HepG2 (cell line): Measurements from ENCODE around the gene PRM3. TPM values are rescaled to one million over a fixed set of nuclear protein-coding genes. Genes with fewer than 3 reads are reported as not detected.

Experiments used
- ATAC-seq: fragments of 200-7000 bp; cut with Tn5 transposase; 3 replicates; pipeline ENCODE4 v1.9.1; 2020; ENCODE audit warnings: mild to moderate bottlenecking, moderate library complexity
- BruUV-seq: library from RNA; stranded (reverse); fragments of 400-500 nt; replicated peaks from 2 replicates; lab custom pipeline; 2021; lab: Mats Ljungman, UMichigan
- CTCF ChIA-PET: fragments of 300-600 bp; formaldehyde crosslinking; extraction: SDS; loops from one replicate; lab custom pipeline; 2021; ENCODE audit warnings: low total read pairs, inconsistent platforms, low intra/inter-chr PET ratio; lab: Yijun Ruan, JAX
- POLR2A ChIA-PET: fragments of 350-600 bp; sonication (Branson Sonifier 250); formaldehyde crosslinking; loops from one replicate; lab custom pipeline; 2020; ENCODE audit warnings: antibody characterized with exemption, inconsistent platforms; lab: Yijun Ruan, JAX
- DNase-seq: peaks from one replicate; pipeline ENCODE4 v3.0.0-alpha.2; 2015; ENCODE audit warnings: low spot score
- FAIRE-seq: peaks from 3 replicates; lab custom pipeline; 2011; peaks lifted over from hg19 to GRCh38; lab: Jason Lieb, UNC
- H2AFZ ChIP-seq: one replicate; pipeline ENCODE4 v1.6.1; 2011; ENCODE audit warnings: low read length, inconsistent platforms
- H3K27ac ChIP-seq: fragments of 300-600 bp; 3 replicates; pipeline ENCODE4 v1.8.0; 2011; ENCODE audit warnings: mixed run types, mild to moderate bottlenecking, mixed read lengths, low read length, inconsistent platforms; ENCODE audit not compliant: insufficient read depth; ENCODE audit errors: extremely low read length
- H3K27me3 ChIP-seq, 2 experiments: fragments of 200-600 bp in 1 of 2; 2 replicates in 1 of 2; 3 replicates in 1 of 2; pipeline versions ENCODE4 v1.6.0 to v1.8.0; 2011; ENCODE audit warnings: low read length in 2 of 2, mild to moderate bottlenecking in 2 of 2, moderate library complexity in 2 of 2, inconsistent platforms in 1 of 2; ENCODE audit not compliant: insufficient read depth in 2 of 2, control insufficient read depth in 1 of 2
- H3K36me3 ChIP-seq, 2 experiments: fragments of 200-600 bp in 1 of 2; replicated peaks in 1 of 2; 2 replicates in 1 of 2; 3 replicates in 1 of 2; pipeline versions ENCODE4 v1.5.1 to v1.8.0; 2011; ENCODE audit warnings: low read length in 2 of 2, inconsistent platforms in 1 of 2; ENCODE audit not compliant: insufficient read depth in 2 of 2, control insufficient read depth in 1 of 2
- H3K4me1 ChIP-seq: 2 replicates; pipeline ENCODE4 v1.5.1; 2012; ENCODE audit warnings: low read length, inconsistent platforms; ENCODE audit not compliant: insufficient read depth
- H3K4me2 ChIP-seq: 2 replicates; pipeline ENCODE4 v1.6.0; 2011; ENCODE audit warnings: low read depth, low read length, inconsistent platforms
- H3K4me3 ChIP-seq, 3 experiments: fragments of 200-600 bp in 1 of 3; sonication (generic), shearing (Covaris generic) in 1 of 3; replicated peaks in 1 of 3; 2 replicates each; pipeline ENCODE4 v1.5.1; 2011 to 2016; ENCODE audit warnings: low read length in 3 of 3, inconsistent platforms in 2 of 3, low read depth in 2 of 3, mild to moderate bottlenecking in 2 of 3, control low read depth in 1 of 3, mixed read lengths in 1 of 3; ENCODE audit not compliant: insufficient read depth in 1 of 3
- H3K79me2 ChIP-seq: one replicate; pipeline ENCODE4 v1.6.1; 2011; ENCODE audit warnings: low read length, inconsistent platforms; ENCODE audit not compliant: insufficient read depth
- H3K9ac ChIP-seq: 2 replicates; pipeline ENCODE4 v1.6.0; 2011; ENCODE audit warnings: mild to moderate bottlenecking, low read depth, low read length, inconsistent platforms; ENCODE audit not compliant: insufficient read depth
- H3K9me3 ChIP-seq: 2 replicates; pipeline ENCODE4 v1.5.1; 2012; ENCODE audit warnings: mild to moderate bottlenecking, low read length
- H4K20me1 ChIP-seq: 2 replicates; pipeline ENCODE4 v1.6.0; 2011; ENCODE audit warnings: inconsistent platforms, mild to moderate bottlenecking, low read length, moderate library complexity; ENCODE audit not compliant: insufficient read depth
- BCL6 ChIP-seq: IDR thresholded peaks from 2 replicates; pipeline ENCODE4 v1.6.1; 2016; ENCODE audit warnings: missing genetic modification reagents, missing compliant biosample characterization
- ELF3 ChIP-seq: IDR thresholded peaks from 2 replicates; pipeline ENCODE4 v1.6.1; 2016; ENCODE audit warnings: missing genetic modification reagents, missing compliant biosample characterization
- HNRNPUL1 ChIP-seq: fragments of 200-400 bp; formaldehyde crosslinking; IDR thresholded peaks from 2 replicates; pipeline ENCODE4 v1.6.1; 2017; ENCODE audit warnings: low read depth, mild to moderate bottlenecking, low read length, moderate library complexity
- ZMYM3 ChIP-seq: sonication (generic); formaldehyde crosslinking; IDR thresholded peaks from 2 replicates; pipeline ENCODE4 v1.5.1; 2020; ENCODE audit warnings: mild to moderate bottlenecking, missing genetic modification reagents
- ZNF614 ChIP-seq: IDR thresholded peaks from 2 replicates; pipeline ENCODE4 v1.6.1; 2018; ENCODE audit warnings: missing biosample characterization, missing genetic modification reagents, inconsistent platforms, borderline replicate concordance
- ZNF768 ChIP-seq: sonication (generic); formaldehyde crosslinking; IDR thresholded peaks from 2 replicates; pipeline ENCODE4 v1.4.0; 2020; ENCODE audit warnings: missing genetic modification reagents
- WGBS: methylation state at CpG from one replicate; pipeline ENCODE4 v1.1.6; 2017; ENCODE audit warnings: low lambda C conversion rate; 5-methylcytosine and 5-hydroxymethylcytosine counted together
- in situ Hi-C: cut with HindIII; loops from 2 replicates; pipeline ENCODE4 v1.10.0; 2017; ENCODE audit warnings: low pct_unique_long_range_greater_than_20kb; ENCODE audit not compliant: extremely low pct_ligation_motif_present
- intact Hi-C: fragments of 100-400 bp; cut with micrococcal nuclease; formaldehyde crosslinking; loops from one replicate; pipeline ENCODE4 v1.10.0; 2022; ENCODE audit not compliant: unreplicated experiment
- polyA plus RNA-seq, 8 experiments: library from polyadenylated mRNA; depleted of rRNA in 3 of 8; stranded (reverse) in 7 of 8; unstranded in 1 of 8; fragments of >200 nt; fragmentation: Illumina TruSeq in 4 of 8; extraction: Trizol in 4 of 8; gene quantifications; 2 replicates each; pipeline versions ENCODE4 v1.2.1 to v1.2.3, GENCODE V29; 2011 to 2016; ENCODE audit warnings: low read depth in 4 of 8, missing spikeins in 1 of 8, mixed read lengths in 1 of 8; ENCODE audit not compliant: insufficient read depth in 1 of 8
- total RNA-seq, 5 experiments: library from RNA; depleted of rRNA; stranded (reverse); fragments of >200 nt; fragmentation: Illumina TruSeq; extraction: Trizol; gene quantifications; 2 replicates each; pipeline ENCODE4 v1.2.3, GENCODE V29; 2016; ENCODE audit warnings: low read depth in 1 of 5
- TF ChIP-seq, protein P1 (sequence below): sonication (generic); formaldehyde crosslinking; IDR thresholded peaks from 2 replicates; pipeline ENCODE4 v1.5.1; 2020; ENCODE audit warnings: mild to moderate bottlenecking, missing genetic modification reagents, moderate library complexity

Gene PRM3
- total and polyA plus RNA-seq, 2 of the 13 experiments (the other 11 are each of a cell fraction or from before 2014, with no cell fraction given): not detected

DNA sequence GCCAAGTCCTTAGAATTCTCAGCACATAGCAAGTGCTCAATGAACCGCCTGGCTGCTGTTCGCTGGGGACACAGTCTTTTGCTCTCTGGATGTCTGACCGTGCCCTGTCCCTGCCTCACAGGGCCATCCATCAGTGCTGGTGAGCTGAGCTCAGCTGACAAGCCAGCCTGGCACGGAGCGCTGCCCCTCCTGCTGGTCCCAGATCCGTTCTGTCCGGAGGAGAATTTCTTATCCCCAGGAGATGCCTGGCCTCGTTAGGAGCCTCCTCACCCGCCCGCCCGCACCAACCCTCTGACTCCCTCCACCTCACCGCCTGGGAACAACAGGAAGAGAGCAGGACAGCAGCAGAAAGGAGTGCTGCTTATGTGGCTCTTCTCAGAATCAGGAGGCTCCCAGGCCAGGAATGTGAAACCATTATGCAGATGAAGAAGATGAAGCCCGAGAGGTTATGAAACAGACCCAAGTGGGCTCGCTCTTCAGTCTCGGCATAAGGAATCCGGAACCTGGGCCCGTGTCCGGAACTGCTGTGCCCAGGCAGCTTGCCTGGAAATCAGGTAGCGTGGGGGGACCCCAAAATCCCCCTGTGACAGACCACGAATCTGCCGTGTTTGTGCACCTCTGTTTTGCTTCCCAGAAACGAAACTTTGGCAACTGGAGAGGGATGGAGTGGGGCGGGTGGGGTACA, 43.0 kb upstream of the PRM3 start:
- no peak overlapping the region for H3K9ac ChIP-seq
- no peaks in the 10 kb centered on the region for H3K9me3 ChIP-seq
- no TSS peak for BruUV-seq
- DNase-seq: no peak
- 95% methylated on average over 23 of the region's 23 CpGs for WGBS
- ATAC-seq: no peak
- H2AFZ ChIP-seq: no peak overlapping the region
- TF ChIP-seq ZMYM3 (0 out of 2 replicates have a peak, but pooled peaks have one; percentile 29), ZNF768 (CRISPR knock-in tag) (peak; percentile 33; the same call in 1 of the 2 replicates), ELF3 (CRISPR knock-in tag) (no peak), BCL6 (no peak), HNRNPUL1 (no peak), ZNF614 (CRISPR knock-in tag) (no peak)
- TF ChIP-seq, protein P1, sequence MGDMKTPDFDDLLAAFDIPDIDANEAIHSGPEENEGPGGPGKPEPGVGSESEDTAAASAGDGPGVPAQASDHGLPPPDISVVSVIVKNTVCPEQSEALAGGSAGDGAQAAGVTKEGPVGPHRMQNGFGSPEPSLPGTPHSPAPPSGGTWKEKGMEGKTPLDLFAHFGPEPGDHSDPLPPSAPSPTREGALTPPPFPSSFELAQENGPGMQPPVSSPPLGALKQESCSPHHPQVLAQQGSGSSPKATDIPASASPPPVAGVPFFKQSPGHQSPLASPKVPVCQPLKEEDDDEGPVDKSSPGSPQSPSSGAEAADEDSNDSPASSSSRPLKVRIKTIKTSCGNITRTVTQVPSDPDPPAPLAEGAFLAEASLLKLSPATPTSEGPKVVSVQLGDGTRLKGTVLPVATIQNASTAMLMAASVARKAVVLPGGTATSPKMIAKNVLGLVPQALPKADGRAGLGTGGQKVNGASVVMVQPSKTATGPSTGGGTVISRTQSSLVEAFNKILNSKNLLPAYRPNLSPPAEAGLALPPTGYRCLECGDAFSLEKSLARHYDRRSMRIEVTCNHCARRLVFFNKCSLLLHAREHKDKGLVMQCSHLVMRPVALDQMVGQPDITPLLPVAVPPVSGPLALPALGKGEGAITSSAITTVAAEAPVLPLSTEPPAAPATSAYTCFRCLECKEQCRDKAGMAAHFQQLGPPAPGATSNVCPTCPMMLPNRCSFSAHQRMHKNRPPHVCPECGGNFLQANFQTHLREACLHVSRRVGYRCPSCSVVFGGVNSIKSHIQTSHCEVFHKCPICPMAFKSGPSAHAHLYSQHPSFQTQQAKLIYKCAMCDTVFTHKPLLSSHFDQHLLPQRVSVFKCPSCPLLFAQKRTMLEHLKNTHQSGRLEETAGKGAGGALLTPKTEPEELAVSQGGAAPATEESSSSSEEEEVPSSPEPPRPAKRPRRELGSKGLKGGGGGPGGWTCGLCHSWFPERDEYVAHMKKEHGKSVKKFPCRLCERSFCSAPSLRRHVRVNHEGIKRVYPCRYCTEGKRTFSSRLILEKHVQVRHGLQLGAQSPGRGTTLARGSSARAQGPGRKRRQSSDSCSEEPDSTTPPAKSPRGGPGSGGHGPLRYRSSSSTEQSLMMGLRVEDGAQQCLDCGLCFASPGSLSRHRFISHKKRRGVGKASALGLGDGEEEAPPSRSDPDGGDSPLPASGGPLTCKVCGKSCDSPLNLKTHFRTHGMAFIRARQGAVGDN (CRISPR knock-in tag): no peak
- TF ChIP-seq, all 625 proteins: peak for 2
- POLR2A ChIA-PET: interaction anchor here (1.4 kb wide), 1 partner anchor 61 kb away, joined by 4 read pairs; the partner anchor contains the start of gene SOCS1
- Histone ChIP-seq H3K27me3 (no peaks in the 10 kb centered on the region), H3K4me3 (no peak overlapping the region), H3K27ac (no peak overlapping the region), H3K36me3 (no peaks in the 10 kb centered on the region), H3K79me2 (no peaks in the 10 kb centered on the region), H3K4me2 (no peak overlapping the region), H4K20me1 (no peaks in the 10 kb centered on the region), H3K4me1 (peaks cover 49% of the 10 kb centered on the region)
- intact Hi-C loops: no loop called here
- FAIRE-seq: no peak
- in situ Hi-C loops: no loop called here
- CTCF ChIA-PET: no interaction called here
